Measurements from ENCODE around the gene CDK15.

GRCh38 chr2:201769666-201770373 lies 36.5 kb upstream of the CDK15 start:
- TF ChIP-seq EZH2 (IDR thresholded peaks at IDR 0.05) (no peak), POLR2AphosphoS5 (IDR thresholded peaks at IDR 0.05; ENCODE audit: borderline replicate concordance, low read depth, low read length) (no peak)
